ENCODE data around the gene GREM1.

DNA sequence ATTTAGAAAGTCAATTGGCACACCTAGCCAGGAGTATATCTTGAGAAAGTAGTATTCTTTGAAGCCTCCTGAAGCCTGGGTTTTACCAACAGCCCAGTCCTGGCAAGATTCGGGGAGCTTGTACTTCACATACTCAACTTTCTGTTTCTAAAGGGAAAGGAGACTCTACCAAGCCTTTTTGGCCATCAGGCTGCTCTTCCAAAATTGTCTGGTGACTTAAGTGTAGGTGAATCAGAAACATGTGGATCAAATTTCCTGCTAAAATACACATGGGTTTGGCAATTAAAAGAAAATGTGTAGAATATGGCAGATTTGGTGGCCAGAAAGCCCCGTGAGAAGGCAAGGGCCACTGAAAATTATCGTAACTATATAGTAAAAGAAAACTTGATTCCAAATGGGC, 15.9 kb upstream of the GREM1 start:
- TF ChIP-seq POLR2A (IDR thresholded peaks at IDR 0.05; ENCODE audit: low read length) (no peak), GATA1 (IDR thresholded peaks at IDR 0.05; ENCODE audit: low read depth, low read length) (no peak)
